K562 (cell line): ENCODE data around the gene BOLL. TPM values are rescaled to one million over a fixed set of nuclear protein-coding genes. Genes with fewer than 3 reads are reported as not detected.

ENCODE experiments used
- ARID3B ChIP-seq: fragments of 250-450 bp; sonication (Bioruptor Pico); IDR thresholded peaks from 2 replicates; pipeline ENCODE4 v1.4.0; 2020; ENCODE audit warnings: borderline replicate concordance
- ARID4B ChIP-seq: sonication (generic); formaldehyde crosslinking; IDR thresholded peaks from 2 replicates; pipeline ENCODE4 v1.8.0; 2022; ENCODE audit warnings: mild to moderate bottlenecking, missing genetic modification reagents
- CBX1 ChIP-seq: sonication (generic); IDR thresholded peaks from 2 replicates; pipeline ENCODE4 v1.6.1; 2016; ENCODE audit warnings: antibody characterized with exemption, low read depth, mild to moderate bottlenecking
- ETV5 ChIP-seq: sonication (generic); formaldehyde crosslinking; IDR thresholded peaks from 2 replicates; pipeline ENCODE4 v1.4.0; 2020; ENCODE audit warnings: low read depth, mild to moderate bottlenecking, missing genetic modification reagents
- MTA1 ChIP-seq: fragments of 450-650 bp; IDR thresholded peaks from 2 replicates; pipeline ENCODE4 v1.6.1; 2017; ENCODE audit warnings: borderline replicate concordance
- RBFOX2 ChIP-seq: fragments of 200-400 bp; formaldehyde crosslinking; IDR thresholded peaks from 2 replicates; pipeline ENCODE4 v1.6.1; 2017; ENCODE audit warnings: low read depth, mild to moderate bottlenecking, low read length, moderate library complexity
- RCOR1 ChIP-seq, 2 experiments: IDR thresholded peaks; 2 replicates each; pipeline ENCODE4 v1.6.1; 2012; ENCODE audit warnings: low read depth in 2 of 2, low read length in 2 of 2, borderline replicate concordance in 1 of 2, improper control_type of control experiment in 1 of 2
- SIN3B ChIP-seq: fragments of 450-650 bp; IDR thresholded peaks from 2 replicates; pipeline ENCODE4 v1.6.1; 2017; ENCODE audit warnings: low read depth, mild to moderate bottlenecking, moderate library complexity
- TAF9B ChIP-seq: fragments of 450-650 bp; IDR thresholded peaks from 2 replicates; pipeline ENCODE4 v1.6.1; 2018; ENCODE audit warnings: mild to moderate bottlenecking; ENCODE audit not compliant: partially characterized antibody
- TEAD1 ChIP-seq, 2 experiments: fragments of 450-650 bp in 1 of 2; sonication (generic) in 1 of 2; formaldehyde crosslinking; IDR thresholded peaks; 2 replicates each; pipeline versions ENCODE4 v1.4.0 to v1.8.0; 2020 to 2022; ENCODE audit warnings: mild to moderate bottlenecking in 2 of 2, missing genetic modification reagents in 1 of 2
- YY1 ChIP-seq, 3 experiments: IDR thresholded peaks; 2 replicates each; pipeline ENCODE4 v1.6.1; 2011; ENCODE audit warnings: low read length in 2 of 3, mild to moderate bottlenecking in 2 of 3, moderate library complexity in 2 of 3, borderline replicate concordance in 1 of 3, control low read depth in 1 of 3, low read depth in 1 of 3; ENCODE audit not compliant: insufficient read depth in 3 of 3, insufficient replicate concordance in 2 of 3, control insufficient read depth in 1 of 3, insufficient read length in 1 of 3; ENCODE audit errors: extremely low read depth in 1 of 3
- ZBTB2 ChIP-seq: fragments of 450-650 bp; IDR thresholded peaks from 2 replicates; pipeline ENCODE4 v1.6.1; 2016; ENCODE audit warnings: antibody characterized with exemption
- ZBTB9 ChIP-seq: fragments of 450-650 bp; formaldehyde crosslinking; IDR thresholded peaks from 2 replicates; pipeline ENCODE4 v1.4.0; 2020; ENCODE audit warnings: mild to moderate bottlenecking, moderate library complexity
- ZFP36 ChIP-seq: fragments of 150-350 bp; IDR thresholded peaks from 2 replicates; pipeline ENCODE4 v1.6.1; 2018; ENCODE audit warnings: low read length, low read depth; ENCODE audit not compliant: partially characterized antibody
- ZFX ChIP-seq: sonication (generic); formaldehyde crosslinking; IDR thresholded peaks from 2 replicates; pipeline ENCODE4 v1.8.0; 2022; ENCODE audit warnings: mild to moderate bottlenecking, missing genetic modification reagents, moderate library complexity
- ZNF140 ChIP-seq: fragments of 250-450 bp; sonication (Bioruptor Pico); IDR thresholded peaks from 2 replicates; pipeline ENCODE4 v1.8.0; 2021; ENCODE audit warnings: moderate library complexity, mild to moderate bottlenecking, inconsistent platforms
- polyA plus RNA-seq, 8 experiments: library from polyadenylated mRNA; depleted of rRNA in 4 of 8; stranded (reverse) in 5 of 8; unstranded in 3 of 8; fragments of >200 nt; fragmentation: Nextera tagmentation in 2 of 8; fragmentation: Illumina TruSeq in 1 of 8; extraction: Ambion mirVana in 2 of 8; extraction: Trizol in 1 of 8; gene quantifications; 2 replicates each; pipeline versions ENCODE4 v1.2.1 to v1.2.3, GENCODE V29; 2011 to 2014; ENCODE audit warnings: inconsistent platforms in 1 of 8, missing spikeins in 1 of 8
- total RNA-seq, 7 experiments: library from RNA; depleted of rRNA in 6 of 7; stranded (reverse); fragments of >200 nt in 6 of 7; fragmentation: Illumina TruSeq in 2 of 7; extraction: Trizol in 2 of 7; gene quantifications; 2 replicates each; pipeline versions ENCODE4 v1.2.1 to v1.2.3, GENCODE V29; 2011 to 2021; ENCODE audit warnings: low replicate concordance in 1 of 7

BOLL gene
- total and polyA plus RNA-seq, 9 of the 15 experiments (the other 6 are each of a cell fraction or from before 2014, with no cell fraction given): 0.11 to 0.55 (median 0.19) TPM; not detected in 1

GRCh38 chr2:197705121-197705911 lies 79.8 kb downstream of the BOLL start, which contains the start of gene MARS2 (continued):
- TF ChIP-seq RBFOX2 (peak; percentile 82), ARID4B (CRISPR knock-in tag) (peak; percentile 94), ZFX (peak; percentile 18; the same call in 1 of the 2 replicates), TEAD1 (CRISPR knock-in tag; IDR thresholded peaks at IDR 0.05) (peak in 1 of 2 experiments; percentile 73; a peak in 2 of 4 replicates), ZFP36 (no peak), ETV5 (no peak; the same call in 1 of the 2 replicates), ZBTB9 (0 out of 2 replicates have a peak, but pooled peaks have one; percentile 34), RCOR1 (IDR thresholded peaks at IDR 0.05; ENCODE audit: borderline replicate concordance in 1 of 2, low read depth in 2 of 2, low read length in 2 of 2) (no peak), YY1 (IDR thresholded peaks at IDR 0.05; ENCODE audit: borderline replicate concordance in 1 of 3, control insufficient read depth in 1 of 3, extremely low read depth in 1 of 3, insufficient read depth in 3 of 3, insufficient read length in 1 of 3, insufficient replicate concordance in 2 of 3, low read depth in 1 of 3, low read length in 2 of 3) (peak in 2 of 3 experiments; percentile 74 to 86), MTA1 (0 out of 2 replicates have a peak, but pooled peaks have one; percentile 16), ZNF140 (CRISPR knock-in tag) (no peak), ARID3B (CRISPR knock-in tag) (no peak; the same call in 1 of the 2 replicates), TAF9B (peak; percentile 64), CBX1 (0 out of 2 replicates have a peak, but pooled peaks have one; percentile 19), ZBTB2 (peak; percentile 59; the same call in 1 of the 2 replicates), SIN3B (peak; percentile 29; the same call in 1 of the 2 replicates)
